ENCODE measurements around the gene AMER2.
"Not testable (repeated sequence)": the region's sequence is repeated elsewhere in the genome, so short reads cannot be mapped to it uniquely, and the experiment has no call there.

The AMER2 gene

DNA sequence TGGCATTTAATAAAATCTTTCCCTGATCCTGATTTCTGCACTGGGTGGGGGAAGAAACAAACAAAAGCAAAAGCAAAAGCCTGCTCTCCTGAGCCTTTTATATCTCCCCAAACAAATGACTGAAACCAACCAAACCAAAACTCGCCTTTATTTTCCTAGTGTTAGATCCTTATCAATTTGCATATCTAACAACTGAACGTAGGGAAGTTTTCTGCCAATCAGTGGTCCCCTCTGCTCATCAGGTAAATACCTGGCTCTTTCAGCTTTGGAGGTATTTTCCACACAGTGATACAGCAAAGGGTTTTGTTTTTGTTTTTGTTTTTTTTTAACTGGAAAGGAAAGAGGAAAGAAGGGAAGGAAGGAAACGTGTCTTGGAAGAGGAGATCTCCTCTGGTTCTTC is 3.3 kb downstream of the AMER2 start:
- no peaks in the 10 kb centered on the region for H3K9me3 ChIP-seq (ENCODE audit: insufficient read depth, low read length)
- TF ChIP-seq EZH2phosphoT487 (IDR thresholded peaks at IDR 0.05; ENCODE audit: low read depth) (no peak), CTCF (IDR thresholded peaks at IDR 0.05; ENCODE audit: low read depth, low read length) (no peak)
- no peaks in the 10 kb centered on the region for H3K79me2 ChIP-seq (ENCODE audit: low read length)
- H3K27me3 ChIP-seq (ENCODE audit: low read depth, low read length): no peaks in the 10 kb centered on the region
- no peak overlapping the region for H3K4me3 ChIP-seq (ENCODE audit: low read length)
- H3K9ac ChIP-seq (ENCODE audit: low read length): no peak overlapping the region
- H3K27ac ChIP-seq (ENCODE audit: low read length): no peak overlapping the region
- no peak overlapping the region for H2AFZ ChIP-seq (ENCODE audit: low read depth, low read length)
- H3K36me3 ChIP-seq (replicated peaks; ENCODE audit: low read depth, low read length): peaks cover 11% of the 10 kb centered on the region
- 0 out of 2 replicates have a peak overlapping the region, but pooled peaks have one; percentile 39 for H3K4me2 ChIP-seq (ENCODE audit: low read length)
- peaks cover 31% of the 10 kb centered on the region for H3K4me1 ChIP-seq (ENCODE audit: low read length)
- no peaks in the 10 kb centered on the region for H4K20me1 ChIP-seq (ENCODE audit: insufficient read depth, low read length)

DNA sequence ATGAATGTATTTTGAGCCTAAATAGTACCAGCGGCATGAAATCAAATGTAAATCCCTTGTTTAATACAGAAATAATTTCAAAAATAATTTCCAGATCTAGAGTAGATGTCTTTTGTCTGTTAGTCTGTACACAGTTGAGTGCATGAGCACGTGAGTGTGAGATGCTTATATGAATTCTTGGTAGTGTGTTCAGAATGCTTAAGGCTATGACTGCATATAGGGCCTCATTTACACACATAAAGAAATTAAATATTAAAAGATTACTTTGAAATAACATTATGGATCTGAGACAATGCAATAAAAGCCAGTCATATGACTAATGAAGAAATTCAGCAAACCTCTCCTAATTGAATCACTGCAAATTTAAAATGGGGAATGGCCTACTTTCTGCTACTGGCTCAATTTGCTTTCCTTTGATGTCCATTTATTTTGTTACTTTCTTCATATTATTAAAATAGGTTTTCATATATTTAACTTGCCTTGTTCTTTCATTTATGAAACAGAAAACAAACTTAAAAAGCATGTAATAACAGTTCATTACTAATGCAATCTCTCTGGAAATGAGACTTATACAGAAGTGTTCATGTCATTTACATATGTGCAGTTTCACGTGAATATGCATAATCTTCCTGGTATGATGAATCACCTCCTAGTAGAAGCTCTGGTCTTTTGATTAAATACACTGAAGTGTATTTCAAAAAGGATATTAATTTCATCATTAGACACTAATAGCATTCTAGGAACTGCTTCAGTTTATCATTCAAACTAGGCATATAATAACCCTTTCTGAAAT is 4.5 kb downstream of the AMER2 start:
- H3K4me2 ChIP-seq (ENCODE audit: low read length): peak overlapping the region; percentile 39
- peak overlapping the region; percentile 12; the same call in 1 of the 2 replicates for H3K9ac ChIP-seq (ENCODE audit: low read length)
- peaks cover 31% of the 10 kb centered on the region for H3K4me1 ChIP-seq (ENCODE audit: low read length)
- H3K36me3 ChIP-seq (replicated peaks; ENCODE audit: low read depth, low read length): peaks cover 11% of the 10 kb centered on the region
- no peak overlapping the region for H2AFZ ChIP-seq (ENCODE audit: low read depth, low read length)
- no peaks in the 10 kb centered on the region for H3K79me2 ChIP-seq (ENCODE audit: low read length)
- H3K27ac ChIP-seq (ENCODE audit: low read length): peak overlapping the region; percentile 44
- no peak for TF ChIP-seq CTCF (IDR thresholded peaks at IDR 0.05; ENCODE audit: low read depth, low read length)
- TF ChIP-seq EZH2phosphoT487 (IDR thresholded peaks at IDR 0.05; ENCODE audit: low read depth): no peak
- no peak overlapping the region for H3K4me3 ChIP-seq (ENCODE audit: low read length)
- H4K20me1 ChIP-seq (ENCODE audit: insufficient read depth, low read length): no peaks in the 10 kb centered on the region
- H3K27me3 ChIP-seq (ENCODE audit: low read depth, low read length): no peaks in the 10 kb centered on the region
- H3K9me3 ChIP-seq (ENCODE audit: insufficient read depth, low read length): no peaks in the 10 kb centered on the region

- H2AFZ ChIP-seq (ENCODE audit: low read depth, low read length): no peak overlapping the region
- no peak for TF ChIP-seq CTCF (IDR thresholded peaks at IDR 0.05; ENCODE audit: low read depth, low read length)
- H3K27me3 ChIP-seq (ENCODE audit: low read depth, low read length): no peaks in the 10 kb centered on the region
- no peaks in the 10 kb centered on the region for H3K79me2 ChIP-seq (ENCODE audit: low read length)
- peaks cover 31% of the 10 kb centered on the region for H3K4me1 ChIP-seq (ENCODE audit: low read length)
- peaks cover 7% of the 10 kb centered on the region for H3K36me3 ChIP-seq (replicated peaks; ENCODE audit: low read depth, low read length)
- H3K9me3 ChIP-seq (ENCODE audit: insufficient read depth, low read length): no peaks in the 10 kb centered on the region
- H3K27ac ChIP-seq (ENCODE audit: low read length): no peak overlapping the region
- H3K9ac ChIP-seq (ENCODE audit: low read length): no peak overlapping the region
- no peaks in the 10 kb centered on the region for H4K20me1 ChIP-seq (ENCODE audit: insufficient read depth, low read length)
- H3K4me2 ChIP-seq (ENCODE audit: low read length): no peak overlapping the region
- H3K4me3 ChIP-seq (ENCODE audit: low read length): no peak overlapping the region
Measured at GRCh38 chr13:25166306-25166705, 5.8 kb downstream of the AMER2 start.

GRCh38 chr13:25165663-25166062 is 6.4 kb downstream of the AMER2 start:
- Histone ChIP-seq H3K36me3 (replicated peaks; ENCODE audit: low read depth, low read length) (peaks cover 7% of the 10 kb centered on the region), H4K20me1 (ENCODE audit: insufficient read depth, low read length) (no peaks in the 10 kb centered on the region), H3K27ac (ENCODE audit: low read length) (peak overlapping the region; percentile 31), H2AFZ (ENCODE audit: low read depth, low read length) (peak overlapping the region; percentile 52; the same call in 1 of the 2 replicates), H3K9me3 (ENCODE audit: insufficient read depth, low read length) (no peaks in the 10 kb centered on the region), H3K9ac (ENCODE audit: low read length) (no peak overlapping the region), H3K4me1 (ENCODE audit: low read length) (peaks cover 31% of the 10 kb centered on the region), H3K79me2 (ENCODE audit: low read length) (no peaks in the 10 kb centered on the region), H3K27me3 (ENCODE audit: low read depth, low read length) (no peaks in the 10 kb centered on the region), H3K4me3 (ENCODE audit: low read length) (no peak overlapping the region), H3K4me2 (ENCODE audit: low read length) (peak overlapping the region; percentile 36)
- no peak for TF ChIP-seq CTCF (IDR thresholded peaks at IDR 0.05; ENCODE audit: low read depth, low read length)
- no peak for TF ChIP-seq EZH2phosphoT487 (IDR thresholded peaks at IDR 0.05; ENCODE audit: low read depth)

GRCh38 chr13:25165163-25165562 is 6.9 kb downstream of the AMER2 start:
- H3K27me3 ChIP-seq (ENCODE audit: low read depth, low read length); H3K36me3 ChIP-seq (replicated peaks; ENCODE audit: low read depth, low read length); H3K9ac ChIP-seq (ENCODE audit: low read length); H3K79me2 ChIP-seq (ENCODE audit: low read length); H4K20me1 ChIP-seq (ENCODE audit: insufficient read depth, low read length); H3K9me3 ChIP-seq (ENCODE audit: insufficient read depth, low read length); H3K4me3 ChIP-seq (ENCODE audit: low read length): not testable (repeated sequence)
- H3K4me1 ChIP-seq (ENCODE audit: low read length): peaks cover 31% of the 10 kb centered on the region
- peak overlapping the region; percentile 52; the same call in 1 of the 2 replicates for H2AFZ ChIP-seq (ENCODE audit: low read depth, low read length)
- H3K4me2 ChIP-seq (ENCODE audit: low read length): peak overlapping the region; percentile 36
- H3K27ac ChIP-seq (ENCODE audit: low read length): peak overlapping the region; percentile 31
